ENCODE data around the gene SPEN.
A peak's percentile ranks its signal among the peaks of the same experiment; 100 is the strongest.

- TF ChIP-seq EZH2 (IDR thresholded peaks at IDR 0.05) (no peak), POLR2AphosphoS5 (IDR thresholded peaks at IDR 0.05; ENCODE audit: borderline replicate concordance, low read depth, low read length) (peak; percentile 63)
Observed at GRCh38 chr1:15849775-15850324, 2.3 kb downstream of the SPEN start.
